HepG2 (cell line): ENCODE measurements around the gene TFPI. TPM values are rescaled to one million over a fixed set of nuclear protein-coding genes. Genes with fewer than 3 reads are reported as not detected.
A peak's percentile ranks its signal among the peaks of the same experiment; 100 is the strongest.
"Not testable (repeated sequence)": the region's sequence is repeated elsewhere in the genome, so short reads cannot be mapped to it uniquely, and the experiment has no call there.

Source experiments
- ATAC-seq: fragments of 200-7000 bp; cut with Tn5 transposase; 3 replicates; pipeline ENCODE4 v1.9.1; 2020; ENCODE audit warnings: mild to moderate bottlenecking, moderate library complexity
- BruUV-seq: library from RNA; stranded (reverse); fragments of 400-500 nt; replicated peaks from 2 replicates; lab custom pipeline; 2021; lab: Mats Ljungman, UMichigan
- CTCF ChIA-PET: fragments of 300-600 bp; formaldehyde crosslinking; extraction: SDS; loops from one replicate; lab custom pipeline; 2021; ENCODE audit warnings: low total read pairs, inconsistent platforms, low intra/inter-chr PET ratio; lab: Yijun Ruan, JAX
- POLR2A ChIA-PET: fragments of 350-600 bp; sonication (Branson Sonifier 250); formaldehyde crosslinking; loops from one replicate; lab custom pipeline; 2020; ENCODE audit warnings: antibody characterized with exemption, inconsistent platforms; lab: Yijun Ruan, JAX
- DNase-seq: peaks from one replicate; pipeline ENCODE4 v3.0.0-alpha.2; 2015; ENCODE audit warnings: low spot score
- FAIRE-seq: peaks from 3 replicates; lab custom pipeline; 2011; peaks lifted over from hg19 to GRCh38; lab: Jason Lieb, UNC
- H2AFZ ChIP-seq: one replicate; pipeline ENCODE4 v1.6.1; 2011; ENCODE audit warnings: low read length, inconsistent platforms
- H3K27ac ChIP-seq: fragments of 300-600 bp; 3 replicates; pipeline ENCODE4 v1.8.0; 2011; ENCODE audit warnings: mixed run types, mild to moderate bottlenecking, mixed read lengths, low read length, inconsistent platforms; ENCODE audit not compliant: insufficient read depth; ENCODE audit errors: extremely low read length
- H3K27me3 ChIP-seq, 2 experiments: fragments of 200-600 bp in 1 of 2; 2 replicates in 1 of 2; 3 replicates in 1 of 2; pipeline versions ENCODE4 v1.6.0 to v1.8.0; 2011; ENCODE audit warnings: low read length in 2 of 2, mild to moderate bottlenecking in 2 of 2, moderate library complexity in 2 of 2, inconsistent platforms in 1 of 2; ENCODE audit not compliant: insufficient read depth in 2 of 2, control insufficient read depth in 1 of 2
- H3K36me3 ChIP-seq, 2 experiments: fragments of 200-600 bp in 1 of 2; replicated peaks in 1 of 2; 2 replicates in 1 of 2; 3 replicates in 1 of 2; pipeline versions ENCODE4 v1.5.1 to v1.8.0; 2011; ENCODE audit warnings: low read length in 2 of 2, inconsistent platforms in 1 of 2; ENCODE audit not compliant: insufficient read depth in 2 of 2, control insufficient read depth in 1 of 2
- H3K4me1 ChIP-seq: 2 replicates; pipeline ENCODE4 v1.5.1; 2012; ENCODE audit warnings: low read length, inconsistent platforms; ENCODE audit not compliant: insufficient read depth
- H3K4me2 ChIP-seq: 2 replicates; pipeline ENCODE4 v1.6.0; 2011; ENCODE audit warnings: low read depth, low read length, inconsistent platforms
- H3K4me3 ChIP-seq, 3 experiments: fragments of 200-600 bp in 1 of 3; sonication (generic), shearing (Covaris generic) in 1 of 3; replicated peaks in 1 of 3; 2 replicates each; pipeline ENCODE4 v1.5.1; 2011 to 2016; ENCODE audit warnings: low read length in 3 of 3, inconsistent platforms in 2 of 3, low read depth in 2 of 3, mild to moderate bottlenecking in 2 of 3, control low read depth in 1 of 3, mixed read lengths in 1 of 3; ENCODE audit not compliant: insufficient read depth in 1 of 3
- H3K79me2 ChIP-seq: one replicate; pipeline ENCODE4 v1.6.1; 2011; ENCODE audit warnings: low read length, inconsistent platforms; ENCODE audit not compliant: insufficient read depth
- H3K9ac ChIP-seq: 2 replicates; pipeline ENCODE4 v1.6.0; 2011; ENCODE audit warnings: mild to moderate bottlenecking, low read depth, low read length, inconsistent platforms; ENCODE audit not compliant: insufficient read depth
- H3K9me3 ChIP-seq: 2 replicates; pipeline ENCODE4 v1.5.1; 2012; ENCODE audit warnings: mild to moderate bottlenecking, low read length
- H4K20me1 ChIP-seq: 2 replicates; pipeline ENCODE4 v1.6.0; 2011; ENCODE audit warnings: inconsistent platforms, mild to moderate bottlenecking, low read length, moderate library complexity; ENCODE audit not compliant: insufficient read depth
- ATF7-NPFF ChIP-seq: sonication (generic); formaldehyde crosslinking; IDR thresholded peaks from 2 replicates; pipeline ENCODE4 v1.8.1; 2023; ENCODE audit warnings: mild to moderate bottlenecking, low read depth, missing genetic modification reagents, moderate library complexity
- CEBPG ChIP-seq: IDR thresholded peaks from 2 replicates; pipeline ENCODE4 v1.6.1; 2016
- ELF4 ChIP-seq: sonication (generic); formaldehyde crosslinking; IDR thresholded peaks from 2 replicates; pipeline ENCODE4 v1.5.0; 2020; ENCODE audit warnings: missing genetic modification reagents, mild to moderate bottlenecking, moderate library complexity, borderline replicate concordance
- HOMEZ ChIP-seq: IDR thresholded peaks from 2 replicates; pipeline ENCODE4 v1.6.1; 2016; ENCODE audit warnings: low read depth
- PAF1 ChIP-seq: IDR thresholded peaks from 2 replicates; pipeline ENCODE4 v1.6.1; 2016; ENCODE audit warnings: missing genetic modification reagents, missing compliant biosample characterization
- POLR2A ChIP-seq, 2 experiments: IDR thresholded peaks; 2 replicates each; pipeline ENCODE4 v1.6.1; 2011; ENCODE audit warnings: low read depth in 2 of 2, low read length in 2 of 2, mild to moderate bottlenecking in 1 of 2, moderate library complexity in 1 of 2; ENCODE audit not compliant: insufficient read depth in 1 of 2
- RBFOX2 ChIP-seq: fragments of 200-400 bp; formaldehyde crosslinking; IDR thresholded peaks from 2 replicates; pipeline ENCODE4 v1.6.1; 2017; ENCODE audit warnings: low read depth, mild to moderate bottlenecking, low read length
- RBM22 ChIP-seq: fragments of 200-400 bp; formaldehyde crosslinking; optimal IDR thresholded peaks from 2 replicates; pipeline ENCODE3; 2017; ENCODE audit warnings: mild to moderate bottlenecking, low read length, moderate library complexity
- SALL1 ChIP-seq: sonication (generic); formaldehyde crosslinking; IDR thresholded peaks from 2 replicates; pipeline ENCODE4 v1.8.0; 2022; ENCODE audit warnings: mild to moderate bottlenecking, missing genetic modification reagents
- SRY ChIP-seq: sonication (generic); formaldehyde crosslinking; IDR thresholded peaks from 2 replicates; pipeline ENCODE4 v1.8.0; 2022; ENCODE audit warnings: mild to moderate bottlenecking, missing genetic modification reagents
- ZBTB38 ChIP-seq: sonication (generic); formaldehyde crosslinking; IDR thresholded peaks from 2 replicates; pipeline ENCODE4 v1.5.1; 2020; ENCODE audit warnings: mild to moderate bottlenecking, missing genetic modification reagents
- ZBTB7B ChIP-seq: sonication (generic); formaldehyde crosslinking; IDR thresholded peaks from 2 replicates; pipeline ENCODE4 v1.4.0; 2020; ENCODE audit warnings: missing genetic modification reagents
- ZFP90 ChIP-seq: sonication (generic); formaldehyde crosslinking; IDR thresholded peaks from 2 replicates; pipeline ENCODE4 v1.8.0; 2022; ENCODE audit warnings: missing genetic modification reagents, mild to moderate bottlenecking, inconsistent platforms, borderline replicate concordance
- ZNF503 ChIP-seq: sonication (generic); formaldehyde crosslinking; IDR thresholded peaks from 2 replicates; pipeline ENCODE4 v1.4.0; 2020; ENCODE audit warnings: missing genetic modification reagents
- ZNF609 ChIP-seq: sonication (generic); formaldehyde crosslinking; IDR thresholded peaks from 2 replicates; pipeline ENCODE4 v1.4.0; 2020; ENCODE audit warnings: mild to moderate bottlenecking, missing genetic modification reagents, borderline replicate concordance
- WGBS: methylation state at CpG from one replicate; pipeline ENCODE4 v1.1.6; 2017; ENCODE audit warnings: low lambda C conversion rate; 5-methylcytosine and 5-hydroxymethylcytosine counted together
- in situ Hi-C: cut with HindIII; loops from 2 replicates; pipeline ENCODE4 v1.10.0; 2017; ENCODE audit warnings: low pct_unique_long_range_greater_than_20kb; ENCODE audit not compliant: extremely low pct_ligation_motif_present
- intact Hi-C: fragments of 100-400 bp; cut with micrococcal nuclease; formaldehyde crosslinking; loops from one replicate; pipeline ENCODE4 v1.10.0; 2022; ENCODE audit not compliant: unreplicated experiment
- polyA plus RNA-seq, 8 experiments: library from polyadenylated mRNA; depleted of rRNA in 3 of 8; stranded (reverse) in 7 of 8; unstranded in 1 of 8; fragments of >200 nt; fragmentation: Illumina TruSeq in 4 of 8; extraction: Trizol in 4 of 8; gene quantifications; 2 replicates each; pipeline versions ENCODE4 v1.2.1 to v1.2.3, GENCODE V29; 2011 to 2016; ENCODE audit warnings: low read depth in 4 of 8, missing spikeins in 1 of 8, mixed read lengths in 1 of 8; ENCODE audit not compliant: insufficient read depth in 1 of 8
- total RNA-seq, 5 experiments: library from RNA; depleted of rRNA; stranded (reverse); fragments of >200 nt; fragmentation: Illumina TruSeq; extraction: Trizol; gene quantifications; 2 replicates each; pipeline ENCODE4 v1.2.3, GENCODE V29; 2016; ENCODE audit warnings: low read depth in 1 of 5

TFPI gene
- total and polyA plus RNA-seq, 2 of the 13 experiments (the other 11 are each of a cell fraction or from before 2014, with no cell fraction given), result 301 to 436 TPM

DNA sequence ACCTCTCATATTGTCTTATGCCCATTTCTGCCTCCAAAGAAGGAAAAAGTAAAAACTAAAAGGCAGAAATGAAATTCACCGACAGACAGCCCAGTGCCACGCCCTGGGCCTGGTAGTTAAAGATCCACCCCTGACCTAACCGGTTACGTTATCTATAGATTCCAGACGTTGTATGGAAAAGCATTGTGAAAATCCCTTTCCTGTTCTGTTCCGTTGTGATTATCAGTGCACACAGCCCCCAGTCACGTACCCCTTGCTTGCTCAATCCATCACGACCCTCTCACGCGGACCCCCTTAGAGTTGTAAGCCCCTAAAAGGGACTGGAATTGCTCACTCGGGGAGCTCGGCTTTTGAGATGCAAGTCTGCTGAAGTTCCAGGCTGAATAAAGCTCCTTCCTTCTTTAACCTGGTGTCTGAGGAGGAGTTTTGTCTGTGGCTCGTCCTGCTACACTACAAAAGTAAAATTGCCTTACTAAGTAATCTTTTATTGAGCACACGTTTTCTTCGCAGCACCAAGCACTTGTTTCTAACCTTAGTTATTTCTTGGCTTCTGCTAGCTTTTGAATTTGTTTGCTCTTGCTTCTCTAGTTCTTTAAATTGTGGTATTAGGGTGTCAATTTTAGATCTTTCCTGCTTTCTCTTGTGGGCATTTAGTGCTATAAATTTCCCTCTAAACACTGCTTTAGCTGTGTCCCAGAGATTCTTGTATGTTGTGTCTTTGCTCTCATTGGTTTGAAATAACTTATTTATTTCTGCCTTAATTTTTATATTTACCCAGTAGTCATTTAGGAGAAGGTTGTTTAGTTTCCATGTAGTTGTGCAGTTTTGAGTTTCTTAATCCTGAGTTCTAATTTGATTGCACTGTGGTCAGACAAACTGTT, 37.4 kb downstream of the TFPI start:
- peaks cover 7 to 33% of the 10 kb centered on the region in 2 experiments for H3K36me3 ChIP-seq
- intact Hi-C loops, H3K27me3 ChIP-seq, H4K20me1 ChIP-seq, DNase-seq, H3K9ac ChIP-seq, H3K9me3 ChIP-seq, FAIRE-seq, H2AFZ ChIP-seq, ATAC-seq, in situ Hi-C loops, CTCF ChIA-PET, BruUV-seq, H3K4me3 ChIP-seq: not testable (repeated sequence)
- peak overlapping the region; percentile 28 for H3K4me2 ChIP-seq
- peak overlapping the region; percentile 27 for H3K27ac ChIP-seq
- 0 out of 2 replicates have a peak, but pooled peaks have one; percentile 21 for TF ChIP-seq ZNF609 (CRISPR knock-in tag)
- peak in 1 of 2 experiments; percentile 26; a peak in 1 of 4 replicates for TF ChIP-seq POLR2A (IDR thresholded peaks at IDR 0.05; ENCODE audit: insufficient read depth in 1 of 2, low read depth in 2 of 2, low read length in 2 of 2)
- TF ChIP-seq ELF4, result 0 out of 2 replicates have a peak, but pooled peaks have one; percentile 7
- TF ChIP-seq RBFOX2, result peak; percentile 18; the same call in 1 of the 2 replicates
- TF ChIP-seq ZBTB38 (CRISPR knock-in tag), result peak; percentile 98
- peak; percentile 99 for TF ChIP-seq ZFP90 (CRISPR knock-in tag)
- 0 out of 2 replicates have a peak, but pooled peaks have one; percentile 11 for TF ChIP-seq CEBPG
- TF ChIP-seq RBM22, result peak; percentile 37
- 0 out of 2 replicates have a peak, but pooled peaks have one; percentile 12 for TF ChIP-seq HOMEZ (CRISPR knock-in tag)
- peak; percentile 41 for TF ChIP-seq SALL1
- 0 out of 2 replicates have a peak, but pooled peaks have one; percentile 40 for TF ChIP-seq ZBTB7B (CRISPR knock-in tag)
- TF ChIP-seq SRY (CRISPR knock-in tag), result peak; percentile 23; the same call in 1 of the 2 replicates
- TF ChIP-seq PAF1, result peak; percentile 18; the same call in 1 of the 2 replicates
- 0 out of 2 replicates have a peak, but pooled peaks have one; percentile 31 for TF ChIP-seq ATF7-NPFF
- TF ChIP-seq ZNF503 (CRISPR knock-in tag), result 0 out of 2 replicates have a peak, but pooled peaks have one; percentile 5
- peaks cover 87% of the 10 kb centered on the region for H3K79me2 ChIP-seq
- POLR2A ChIA-PET, result interaction anchor here (1.3 to 4.7 kb wide), 2 partner anchors 16 to 33 kb away, joined by 3 to 19 read pairs; no protein-coding TSS in a partner anchor
- peaks cover 87% of the 10 kb centered on the region for H3K4me1 ChIP-seq
- 93% methylated on average over 15 of the region's 15 CpGs for WGBS
